ENCODE data around the gene PTBP1. TPM values are rescaled to one million over a fixed set of nuclear protein-coding genes. Genes with fewer than 3 reads are reported as not detected.

The PTBP1 gene
- total and polyA plus RNA-seq, 2 experiments from 2014 or later = 539 to 632 TPM

DNA sequence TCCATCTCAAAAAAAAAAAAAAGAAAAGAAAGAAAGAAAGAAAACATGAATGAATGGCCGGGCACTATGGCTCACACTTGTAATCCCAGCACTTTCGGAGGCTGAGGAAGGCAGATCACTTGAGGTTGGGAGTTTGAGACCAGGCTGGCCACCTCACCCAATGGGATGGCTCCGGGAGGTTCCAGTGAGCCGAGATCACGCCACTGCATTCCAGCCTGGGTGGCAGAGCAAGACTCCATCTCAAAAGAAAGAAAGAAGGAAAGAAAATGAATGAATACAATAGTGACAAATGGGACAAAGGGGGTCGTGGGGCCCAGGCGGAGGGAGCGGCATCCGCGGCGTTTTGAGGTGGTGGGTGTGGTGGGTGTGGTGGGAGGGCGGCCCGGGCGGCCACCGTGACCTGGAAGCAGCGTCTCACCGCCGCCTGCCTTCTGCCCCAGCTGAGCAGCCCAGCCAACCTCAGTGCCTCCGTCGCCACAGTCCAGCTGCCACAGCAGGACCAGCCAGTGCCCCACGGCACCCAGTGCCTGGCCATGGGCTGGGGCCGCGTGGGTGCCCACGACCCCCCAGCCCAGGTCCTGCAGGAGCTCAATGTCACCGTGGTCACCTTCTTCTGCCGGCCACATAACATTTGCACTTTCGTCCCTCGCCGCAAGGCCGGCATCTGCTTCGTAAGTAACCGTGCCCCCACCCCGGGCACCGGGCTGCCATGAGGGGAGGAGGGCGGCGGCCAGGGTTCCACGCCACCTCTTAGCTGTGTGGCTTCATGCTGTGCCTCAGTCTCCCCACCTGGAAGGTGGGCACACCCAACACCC lies 48.7 kb downstream of the PTBP1 start:
- H3F3A ChIP-seq (replicated peaks; ENCODE audit: low read depth) = peaks cover 7% of the 10 kb centered on the region; the same call in 1 of the 2 replicates
- peaks cover 27% of the 10 kb centered on the region for H3K27me3 ChIP-seq (ENCODE audit: insufficient read depth)
- Mint-ChIP-seq H3K4me3 (no peak overlapping the region; the same call in 2 of the 3 replicates), H3K9me3 (peaks cover 4% of the 10 kb centered on the region; the same call in 2 of the 3 replicates), H3K27me3 (ENCODE audit: insufficient read depth, low read depth, poor library complexity) (peaks cover 33% of the 10 kb centered on the region), H3K4me1 (peaks cover 2% of the 10 kb centered on the region; the same call in 1 of the 3 replicates), H3K27ac (no peak overlapping the region), H3K36me3 (ENCODE audit: low read depth) (no peaks in the 10 kb centered on the region; the same call in 2 of the 3 replicates)
- H3K79me2 ChIP-seq (replicated peaks; ENCODE audit: insufficient read depth) = no peaks in the 10 kb centered on the region
- no peaks in the 10 kb centered on the region for H3K36me3 ChIP-seq (ENCODE audit: insufficient read depth)
- no peak overlapping the region for H3K4me3 ChIP-seq
- H3K4me2 ChIP-seq = no peak overlapping the region
- TF ChIP-seq ZNF114 (CRISPR knock-in tag; IDR thresholded peaks at IDR 0.05) (no peak), EZH2 (IDR thresholded peaks at IDR 0.05; ENCODE audit: low read depth, unreplicated experiment) (no peak), JUNB (IDR thresholded peaks at IDR 0.05; ENCODE audit: unreplicated experiment) (no peak), CREB1 (CRISPR knock-in tag; IDR thresholded peaks at IDR 0.05; ENCODE audit: low read depth) (no peak), EZH2phosphoT487 (IDR thresholded peaks at IDR 0.05; ENCODE audit: unreplicated experiment) (no peak), POLR2AphosphoS5 (IDR thresholded peaks at IDR 0.05; ENCODE audit: low read depth) (no peak), CTCF (conservative IDR thresholded peaks at IDR 0.05; ENCODE audit: low read depth in 2 of 2) (no peak), ZNF331 (CRISPR knock-in tag; IDR thresholded peaks at IDR 0.05; ENCODE audit: low read depth) (no peak), STAT1 (IDR thresholded peaks at IDR 0.05; ENCODE audit: unreplicated experiment) (no peak), NANOG (IDR thresholded peaks at IDR 0.05; ENCODE audit: borderline replicate concordance) (no peak)
- TF ChIP-seq, protein P1, sequence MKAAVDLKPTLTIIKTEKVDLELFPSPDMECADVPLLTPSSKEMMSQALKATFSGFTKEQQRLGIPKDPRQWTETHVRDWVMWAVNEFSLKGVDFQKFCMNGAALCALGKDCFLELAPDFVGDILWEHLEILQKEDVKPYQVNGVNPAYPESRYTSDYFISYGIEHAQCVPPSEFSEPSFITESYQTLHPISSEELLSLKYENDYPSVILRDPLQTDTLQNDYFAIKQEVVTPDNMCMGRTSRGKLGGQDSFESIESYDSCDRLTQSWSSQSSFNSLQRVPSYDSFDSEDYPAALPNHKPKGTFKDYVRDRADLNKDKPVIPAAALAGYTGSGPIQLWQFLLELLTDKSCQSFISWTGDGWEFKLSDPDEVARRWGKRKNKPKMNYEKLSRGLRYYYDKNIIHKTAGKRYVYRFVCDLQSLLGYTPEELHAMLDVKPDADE (IDR thresholded peaks at IDR 0.05) = no peak
- TF ChIP-seq, protein P2, sequence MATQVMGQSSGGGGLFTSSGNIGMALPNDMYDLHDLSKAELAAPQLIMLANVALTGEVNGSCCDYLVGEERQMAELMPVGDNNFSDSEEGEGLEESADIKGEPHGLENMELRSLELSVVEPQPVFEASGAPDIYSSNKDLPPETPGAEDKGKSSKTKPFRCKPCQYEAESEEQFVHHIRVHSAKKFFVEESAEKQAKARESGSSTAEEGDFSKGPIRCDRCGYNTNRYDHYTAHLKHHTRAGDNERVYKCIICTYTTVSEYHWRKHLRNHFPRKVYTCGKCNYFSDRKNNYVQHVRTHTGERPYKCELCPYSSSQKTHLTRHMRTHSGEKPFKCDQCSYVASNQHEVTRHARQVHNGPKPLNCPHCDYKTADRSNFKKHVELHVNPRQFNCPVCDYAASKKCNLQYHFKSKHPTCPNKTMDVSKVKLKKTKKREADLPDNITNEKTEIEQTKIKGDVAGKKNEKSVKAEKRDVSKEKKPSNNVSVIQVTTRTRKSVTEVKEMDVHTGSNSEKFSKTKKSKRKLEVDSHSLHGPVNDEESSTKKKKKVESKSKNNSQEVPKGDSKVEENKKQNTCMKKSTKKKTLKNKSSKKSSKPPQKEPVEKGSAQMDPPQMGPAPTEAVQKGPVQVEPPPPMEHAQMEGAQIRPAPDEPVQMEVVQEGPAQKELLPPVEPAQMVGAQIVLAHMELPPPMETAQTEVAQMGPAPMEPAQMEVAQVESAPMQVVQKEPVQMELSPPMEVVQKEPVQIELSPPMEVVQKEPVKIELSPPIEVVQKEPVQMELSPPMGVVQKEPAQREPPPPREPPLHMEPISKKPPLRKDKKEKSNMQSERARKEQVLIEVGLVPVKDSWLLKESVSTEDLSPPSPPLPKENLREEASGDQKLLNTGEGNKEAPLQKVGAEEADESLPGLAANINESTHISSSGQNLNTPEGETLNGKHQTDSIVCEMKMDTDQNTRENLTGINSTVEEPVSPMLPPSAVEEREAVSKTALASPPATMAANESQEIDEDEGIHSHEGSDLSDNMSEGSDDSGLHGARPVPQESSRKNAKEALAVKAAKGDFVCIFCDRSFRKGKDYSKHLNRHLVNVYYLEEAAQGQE (IDR thresholded peaks at IDR 0.05; ENCODE audit: unreplicated experiment) = no peak
- TF ChIP-seq, protein P3, sequence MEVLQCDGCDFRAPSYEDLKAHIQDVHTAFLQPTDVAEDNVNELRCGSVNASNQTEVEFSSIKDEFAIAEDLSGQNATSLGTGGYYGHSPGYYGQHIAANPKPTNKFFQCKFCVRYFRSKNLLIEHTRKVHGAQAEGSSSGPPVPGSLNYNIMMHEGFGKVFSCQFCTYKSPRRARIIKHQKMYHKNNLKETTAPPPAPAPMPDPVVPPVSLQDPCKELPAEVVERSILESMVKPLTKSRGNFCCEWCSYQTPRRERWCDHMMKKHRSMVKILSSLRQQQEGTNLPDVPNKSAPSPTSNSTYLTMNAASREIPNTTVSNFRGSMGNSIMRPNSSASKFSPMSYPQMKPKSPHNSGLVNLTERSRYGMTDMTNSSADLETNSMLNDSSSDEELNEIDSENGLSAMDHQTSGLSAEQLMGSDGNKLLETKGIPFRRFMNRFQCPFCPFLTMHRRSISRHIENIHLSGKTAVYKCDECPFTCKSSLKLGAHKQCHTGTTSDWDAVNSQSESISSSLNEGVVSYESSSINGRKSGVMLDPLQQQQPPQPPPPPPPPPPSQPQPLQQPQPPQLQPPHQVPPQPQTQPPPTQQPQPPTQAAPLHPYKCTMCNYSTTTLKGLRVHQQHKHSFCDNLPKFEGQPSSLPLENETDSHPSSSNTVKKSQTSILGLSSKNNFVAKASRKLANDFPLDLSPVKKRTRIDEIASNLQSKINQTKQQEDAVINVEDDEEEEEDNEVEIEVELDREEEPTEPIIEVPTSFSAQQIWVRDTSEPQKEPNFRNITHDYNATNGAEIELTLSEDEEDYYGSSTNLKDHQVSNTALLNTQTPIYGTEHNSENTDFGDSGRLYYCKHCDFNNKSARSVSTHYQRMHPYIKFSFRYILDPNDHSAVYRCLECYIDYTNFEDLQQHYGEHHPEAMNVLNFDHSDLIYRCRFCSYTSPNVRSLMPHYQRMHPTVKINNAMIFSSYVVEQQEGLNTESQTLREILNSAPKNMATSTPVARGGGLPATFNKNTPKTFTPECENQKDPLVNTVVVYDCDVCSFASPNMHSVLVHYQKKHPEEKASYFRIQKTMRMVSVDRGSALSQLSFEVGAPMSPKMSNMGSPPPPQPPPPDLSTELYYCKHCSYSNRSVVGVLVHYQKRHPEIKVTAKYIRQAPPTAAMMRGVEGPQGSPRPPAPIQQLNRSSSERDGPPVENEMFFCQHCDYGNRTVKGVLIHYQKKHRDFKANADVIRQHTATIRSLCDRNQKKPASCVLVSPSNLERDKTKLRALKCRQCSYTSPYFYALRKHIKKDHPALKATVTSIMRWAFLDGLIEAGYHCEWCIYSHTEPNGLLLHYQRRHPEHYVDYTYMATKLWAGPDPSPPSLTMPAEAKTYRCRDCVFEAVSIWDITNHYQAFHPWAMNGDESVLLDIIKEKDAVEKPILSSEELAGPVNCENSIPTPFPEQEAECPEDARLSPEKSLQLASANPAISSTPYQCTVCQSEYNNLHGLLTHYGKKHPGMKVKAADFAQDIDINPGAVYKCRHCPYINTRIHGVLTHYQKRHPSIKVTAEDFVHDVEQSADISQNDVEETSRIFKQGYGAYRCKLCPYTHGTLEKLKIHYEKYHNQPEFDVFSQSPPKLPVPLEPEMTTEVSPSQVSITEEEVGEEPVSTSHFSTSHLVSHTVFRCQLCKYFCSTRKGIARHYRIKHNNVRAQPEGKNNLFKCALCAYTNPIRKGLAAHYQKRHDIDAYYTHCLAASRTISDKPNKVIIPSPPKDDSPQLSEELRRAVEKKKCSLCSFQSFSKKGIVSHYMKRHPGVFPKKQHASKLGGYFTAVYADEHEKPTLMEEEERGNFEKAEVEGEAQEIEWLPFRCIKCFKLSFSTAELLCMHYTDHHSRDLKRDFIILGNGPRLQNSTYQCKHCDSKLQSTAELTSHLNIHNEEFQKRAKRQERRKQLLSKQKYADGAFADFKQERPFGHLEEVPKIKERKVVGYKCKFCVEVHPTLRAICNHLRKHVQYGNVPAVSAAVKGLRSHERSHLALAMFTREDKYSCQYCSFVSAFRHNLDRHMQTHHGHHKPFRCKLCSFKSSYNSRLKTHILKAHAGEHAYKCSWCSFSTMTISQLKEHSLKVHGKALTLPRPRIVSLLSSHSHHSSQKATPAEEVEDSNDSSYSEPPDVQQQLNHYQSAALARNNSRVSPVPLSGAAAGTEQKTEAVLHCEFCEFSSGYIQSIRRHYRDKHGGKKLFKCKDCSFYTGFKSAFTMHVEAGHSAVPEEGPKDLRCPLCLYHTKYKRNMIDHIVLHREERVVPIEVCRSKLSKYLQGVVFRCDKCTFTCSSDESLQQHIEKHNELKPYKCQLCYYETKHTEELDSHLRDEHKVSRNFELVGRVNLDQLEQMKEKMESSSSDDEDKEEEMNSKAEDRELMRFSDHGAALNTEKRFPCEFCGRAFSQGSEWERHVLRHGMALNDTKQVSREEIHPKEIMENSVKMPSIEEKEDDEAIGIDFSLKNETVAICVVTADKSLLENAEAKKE (CRISPR knock-in tag; IDR thresholded peaks at IDR 0.05) = no peak
- ATAC-seq = no peak
- no peak for DNase-seq (ENCODE audit: low spot score)
- no peak overlapping the region for H2AFZ ChIP-seq
- H3K9me2 ChIP-seq (ENCODE audit: insufficient read depth) = no peaks in the 10 kb centered on the region
- no peak overlapping the region for H3K27ac ChIP-seq (ENCODE audit: low read depth)
- no peaks in the 10 kb centered on the region for H4K20me1 ChIP-seq (replicated peaks; ENCODE audit: insufficient read depth)
- H3K4me1 ChIP-seq (ENCODE audit: insufficient read depth) = no peaks in the 10 kb centered on the region
